ENCODE measurements around the gene JAK2.
"Not testable (repeated sequence)": the region's sequence is repeated elsewhere in the genome, so short reads cannot be mapped to it uniquely, and the experiment has no call there.

JAK2 gene

DNA sequence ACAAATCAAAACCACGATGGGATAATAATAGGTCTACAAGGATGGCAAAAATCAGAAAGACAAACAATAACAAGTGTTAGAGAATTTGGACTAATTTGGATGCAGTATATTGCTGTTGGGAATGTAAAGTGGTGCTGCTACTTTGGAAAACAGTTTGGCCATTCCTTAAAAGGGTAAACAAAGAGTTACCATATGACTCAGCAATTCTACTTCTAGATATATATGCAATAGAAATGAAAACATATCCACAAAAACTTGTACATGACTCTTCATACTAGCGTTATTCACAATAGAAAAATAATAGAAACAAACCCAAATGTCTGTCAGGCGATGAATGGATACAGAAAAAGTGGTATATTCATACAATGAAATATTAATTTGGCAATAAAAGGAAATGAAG is 58.3 kb downstream of the JAK2 start:
- peaks cover 0 to 5% of the 10 kb centered on the region in 2 donors for H3K4me1 ChIP-seq (ENCODE audit: control insufficient read depth in 1 of 2, insufficient read depth in 2 of 2, low read length in 2 of 2)
- no peak overlapping the region for H3K27ac ChIP-seq (ENCODE audit: low read length)
- H3K27me3 ChIP-seq (ENCODE audit: low read depth, low read length), result no peaks in the 10 kb centered on the region
- peaks cover 8 to 35% of the 10 kb centered on the region in 2 donors for H3K36me3 ChIP-seq (ENCODE audit: control insufficient read depth in 1 of 2, insufficient read depth in 2 of 2, low read length in 2 of 2)
- H3K9me3 ChIP-seq (ENCODE audit: control insufficient read depth in 1 of 2, low read length in 2 of 2), result peaks cover 0 to 4% of the 10 kb centered on the region in 2 donors
- peak overlapping the region in 1 of 2 donors; percentile 25 for H3K4me3 ChIP-seq (ENCODE audit: low read depth in 1 of 2, low read length in 2 of 2)

DNA sequence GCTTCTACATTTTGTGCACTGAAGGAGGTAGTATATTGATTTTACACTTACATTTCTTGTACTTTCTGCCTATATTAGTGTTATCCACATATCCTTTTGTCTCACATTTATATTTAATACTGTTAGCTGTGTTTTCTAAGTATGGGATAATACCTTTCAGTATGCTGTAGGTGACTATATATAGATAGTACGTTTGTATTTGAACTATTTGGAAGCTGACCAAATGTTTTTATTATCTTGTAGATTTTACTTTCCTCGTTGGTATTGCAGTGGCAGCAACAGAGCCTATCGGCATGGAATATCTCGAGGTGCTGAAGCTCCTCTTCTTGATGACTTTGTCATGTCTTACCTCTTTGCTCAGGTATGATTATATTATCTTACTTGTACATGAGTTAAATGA is 59.1 kb downstream of the JAK2 start:
- H3K4me1 ChIP-seq (ENCODE audit: control insufficient read depth in 1 of 2, insufficient read depth in 2 of 2, low read length in 2 of 2), result peaks cover 0 to 5% of the 10 kb centered on the region in 2 donors

DNA sequence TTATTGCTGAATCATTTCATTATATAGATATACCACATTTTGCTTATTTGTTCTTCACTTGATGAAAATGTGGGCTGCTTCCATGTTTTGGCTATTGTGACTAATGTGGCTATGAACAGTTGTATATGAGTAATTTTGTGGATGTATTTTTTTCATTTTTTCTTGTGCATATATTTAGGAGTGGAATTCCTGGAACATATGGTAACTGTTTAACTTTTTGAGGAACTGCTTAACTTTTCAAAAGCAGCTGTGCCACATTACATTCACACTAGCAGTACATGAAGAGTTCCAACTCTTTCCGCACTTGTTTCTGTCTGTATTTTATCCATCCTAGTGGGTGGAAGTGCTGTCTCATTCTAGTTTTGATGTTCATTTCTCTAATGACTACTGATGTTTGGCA is 67.8 kb downstream of the JAK2 start:
- Histone ChIP-seq H3K36me3 (ENCODE audit: control insufficient read depth in 1 of 2, insufficient read depth in 2 of 2, low read length in 2 of 2) (peaks cover 6 to 10% of the 10 kb centered on the region in 2 donors), H3K27ac (ENCODE audit: low read length) (no peak overlapping the region), H3K9me3 (ENCODE audit: control insufficient read depth in 1 of 2, low read length in 2 of 2) (no peaks in the 10 kb centered on the region), H3K4me3 (ENCODE audit: low read depth in 1 of 2, low read length in 2 of 2) (no peak overlapping the region), H3K4me1 (ENCODE audit: control insufficient read depth in 1 of 2, insufficient read depth in 2 of 2, low read length in 2 of 2) (peaks cover 0 to 7% of the 10 kb centered on the region in 2 donors), H3K27me3 (ENCODE audit: low read depth, low read length) (no peaks in the 10 kb centered on the region)

More for the DNA sequence above, 59.1 kb downstream of the JAK2 start:
- Histone ChIP-seq H3K36me3 (ENCODE audit: control insufficient read depth in 1 of 2, insufficient read depth in 2 of 2, low read length in 2 of 2) (peaks cover 8 to 35% of the 10 kb centered on the region in 2 donors), H3K4me3 (ENCODE audit: low read depth in 1 of 2, low read length in 2 of 2) (no peak overlapping the region), H3K27me3 (ENCODE audit: low read depth, low read length) (no peaks in the 10 kb centered on the region), H3K27ac (ENCODE audit: low read length) (no peak overlapping the region), H3K9me3 (ENCODE audit: control insufficient read depth in 1 of 2, low read length in 2 of 2) (peaks cover 0 to 4% of the 10 kb centered on the region in 2 donors)

DNA sequence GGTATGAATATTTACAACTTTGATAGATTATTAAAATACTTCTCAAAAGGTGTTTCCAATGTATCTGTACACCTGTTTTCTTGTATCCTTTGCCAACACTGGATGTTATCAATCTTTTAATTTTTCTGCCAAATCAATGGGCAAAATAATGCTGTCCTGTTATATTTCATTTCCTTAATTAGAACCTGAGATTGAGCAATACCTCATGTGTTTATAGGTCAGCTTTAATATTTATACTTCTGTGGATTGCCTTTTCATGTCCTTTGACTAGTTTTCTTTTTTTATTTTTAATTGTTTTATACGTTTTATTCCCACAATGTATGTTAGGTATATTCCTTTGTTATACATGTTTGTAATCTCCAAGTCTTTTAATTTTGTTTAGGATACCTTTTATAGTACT is 77.6 kb downstream of the JAK2 start:
- no peak overlapping the region for H3K27ac ChIP-seq (ENCODE audit: low read length)
- no peak overlapping the region for H3K4me3 ChIP-seq (ENCODE audit: low read depth in 1 of 2, low read length in 2 of 2)
- H3K36me3 ChIP-seq (ENCODE audit: control insufficient read depth in 1 of 2, insufficient read depth in 2 of 2, low read length in 2 of 2), result peaks cover 2 to 19% of the 10 kb centered on the region in 2 donors
- H3K4me1 ChIP-seq (ENCODE audit: control insufficient read depth in 1 of 2, insufficient read depth in 2 of 2, low read length in 2 of 2), result no peaks in the 10 kb centered on the region
- no peaks in the 10 kb centered on the region for H3K27me3 ChIP-seq (ENCODE audit: low read depth, low read length)
- H3K9me3 ChIP-seq (ENCODE audit: control insufficient read depth in 1 of 2, low read length in 2 of 2), result no peaks in the 10 kb centered on the region

DNA sequence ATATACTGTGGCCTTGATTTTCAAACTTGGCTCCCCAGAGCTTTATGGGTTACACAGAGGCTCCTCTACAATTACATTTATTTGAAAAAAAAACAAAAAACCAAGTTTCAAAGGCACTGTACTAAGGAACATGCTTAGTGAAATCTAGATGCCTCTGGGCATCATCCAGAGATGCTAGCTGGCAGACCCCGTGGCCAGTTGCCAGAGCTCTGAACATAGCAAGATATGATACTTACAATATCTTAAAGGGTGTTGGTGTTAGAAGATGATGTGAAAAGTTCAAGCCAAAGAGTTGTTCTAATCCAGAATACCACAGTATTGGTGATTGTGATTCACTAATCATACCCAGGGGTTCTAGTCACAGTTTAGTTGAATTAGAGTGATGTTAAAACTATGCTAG is 87.8 kb downstream of the JAK2 start:
- H3K4me1 ChIP-seq (ENCODE audit: control insufficient read depth in 1 of 2, insufficient read depth in 2 of 2, low read length in 2 of 2), result no peaks in the 10 kb centered on the region
- H3K36me3 ChIP-seq (ENCODE audit: control insufficient read depth in 1 of 2, insufficient read depth in 2 of 2, low read length in 2 of 2), result peaks cover 45 to 55% of the 10 kb centered on the region in 2 donors
- H3K27me3 ChIP-seq (ENCODE audit: low read depth, low read length), result no peaks in the 10 kb centered on the region
- H3K4me3 ChIP-seq (ENCODE audit: low read depth in 1 of 2, low read length in 2 of 2), result no peak overlapping the region
- no peaks in the 10 kb centered on the region for H3K9me3 ChIP-seq (ENCODE audit: control insufficient read depth in 1 of 2, low read length in 2 of 2)
- H3K27ac ChIP-seq (ENCODE audit: low read length), result no peak overlapping the region

DNA sequence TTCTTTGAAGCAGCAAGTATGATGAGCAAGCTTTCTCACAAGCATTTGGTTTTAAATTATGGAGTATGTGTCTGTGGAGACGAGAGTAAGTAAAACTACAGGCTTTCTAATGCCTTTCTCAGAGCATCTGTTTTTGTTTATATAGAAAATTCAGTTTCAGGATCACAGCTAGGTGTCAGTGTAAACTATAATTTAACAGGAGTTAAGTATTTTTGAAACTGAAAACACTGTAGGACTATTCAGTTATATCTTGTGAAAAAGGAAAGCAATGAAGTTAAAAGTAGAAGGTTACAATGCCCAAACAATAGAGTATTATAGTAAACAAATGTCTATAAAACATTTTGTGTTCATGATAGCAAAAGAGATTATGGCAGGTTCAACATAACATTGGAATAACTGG is 88.6 kb downstream of the JAK2 start:
- no peaks in the 10 kb centered on the region for H3K4me1 ChIP-seq (ENCODE audit: control insufficient read depth in 1 of 2, insufficient read depth in 2 of 2, low read length in 2 of 2)
- H3K4me3 ChIP-seq (ENCODE audit: low read depth in 1 of 2, low read length in 2 of 2), result no peak overlapping the region
- H3K27ac ChIP-seq (ENCODE audit: low read length), result no peak overlapping the region
- H3K9me3 ChIP-seq (ENCODE audit: control insufficient read depth in 1 of 2, low read length in 2 of 2), result no peaks in the 10 kb centered on the region
- peaks cover 45 to 55% of the 10 kb centered on the region in 2 donors for H3K36me3 ChIP-seq (ENCODE audit: control insufficient read depth in 1 of 2, insufficient read depth in 2 of 2, low read length in 2 of 2)
- no peaks in the 10 kb centered on the region for H3K27me3 ChIP-seq (ENCODE audit: low read depth, low read length)

DNA sequence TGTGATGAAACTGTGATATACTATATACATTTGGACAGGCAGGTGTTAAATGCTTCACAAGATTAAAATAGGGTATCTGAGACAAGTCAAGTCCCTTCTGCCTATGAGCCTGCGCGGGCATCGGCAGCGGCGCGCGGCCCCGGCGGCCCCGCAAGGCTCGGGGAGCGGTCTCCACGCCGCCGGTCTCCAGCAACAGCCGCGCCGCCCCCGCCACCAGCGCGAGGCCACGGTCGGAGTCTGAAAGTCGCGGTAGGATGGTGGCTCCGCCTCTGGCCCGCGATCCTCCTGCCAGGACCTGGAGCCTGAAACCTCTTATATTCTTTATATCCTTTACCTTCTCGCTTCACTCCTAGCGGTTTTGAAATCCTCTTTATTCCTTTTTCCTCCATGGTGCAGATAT is 100.9 kb downstream of the JAK2 start:
- H3K27ac ChIP-seq (ENCODE audit: low read length), result no peak overlapping the region
- no peak overlapping the region for H3K4me3 ChIP-seq (ENCODE audit: low read depth in 1 of 2, low read length in 2 of 2)
- no peaks in the 10 kb centered on the region for H3K9me3 ChIP-seq (ENCODE audit: control insufficient read depth in 1 of 2, low read length in 2 of 2)
- H3K27me3 ChIP-seq (ENCODE audit: low read depth, low read length), result no peaks in the 10 kb centered on the region
- no peaks in the 10 kb centered on the region for H3K4me1 ChIP-seq (ENCODE audit: control insufficient read depth in 1 of 2, insufficient read depth in 2 of 2, low read length in 2 of 2)
- H3K36me3 ChIP-seq (ENCODE audit: control insufficient read depth in 1 of 2, insufficient read depth in 2 of 2, low read length in 2 of 2), result peaks cover 41 to 48% of the 10 kb centered on the region in 2 donors

DNA sequence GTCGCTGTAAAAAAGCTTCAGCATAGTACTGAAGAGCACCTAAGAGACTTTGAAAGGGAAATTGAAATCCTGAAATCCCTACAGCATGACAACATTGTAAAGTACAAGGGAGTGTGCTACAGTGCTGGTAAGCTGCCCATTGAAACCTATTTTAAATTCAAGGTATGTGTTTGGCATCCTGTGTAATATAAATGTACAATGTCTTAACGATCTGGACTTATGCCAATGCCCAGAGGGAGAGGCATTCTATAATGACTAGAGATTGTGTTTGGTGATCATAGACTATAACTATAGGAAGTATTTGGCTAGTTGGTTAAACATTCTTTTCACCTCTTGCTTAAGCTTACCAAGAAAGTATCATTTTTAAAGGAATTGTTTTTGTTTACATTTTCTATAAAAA is 104.7 kb downstream of the JAK2 start:
- Histone ChIP-seq H3K27me3 (ENCODE audit: low read depth, low read length) (no peaks in the 10 kb centered on the region), H3K9me3 (ENCODE audit: control insufficient read depth in 1 of 2, low read length in 2 of 2) (no peaks in the 10 kb centered on the region), H3K27ac (ENCODE audit: low read length) (no peak overlapping the region)

DNA sequence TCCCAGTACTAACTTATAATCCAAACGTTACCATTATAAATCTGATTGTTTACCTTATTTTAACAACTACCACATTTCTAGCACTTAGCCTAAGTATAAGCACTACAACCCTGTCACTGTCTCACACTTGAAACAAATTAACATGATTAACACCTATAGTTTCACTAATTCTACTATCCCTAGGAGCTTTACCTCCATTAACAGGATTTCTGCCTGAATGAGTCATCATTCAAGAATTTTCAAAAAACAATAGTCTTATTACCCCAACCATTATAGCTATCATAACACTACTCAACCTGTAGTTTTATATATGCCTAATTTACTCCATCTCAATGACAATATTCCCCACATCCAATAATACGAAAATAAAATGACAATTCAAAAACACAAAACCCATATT is 110.7 kb downstream of the JAK2 start:
- no peaks in the 10 kb centered on the region for H3K36me3 ChIP-seq (ENCODE audit: control insufficient read depth in 1 of 2, insufficient read depth in 2 of 2, low read length in 2 of 2)
- no peak overlapping the region for H3K27ac ChIP-seq (ENCODE audit: low read length)
- no peaks in the 10 kb centered on the region for H3K9me3 ChIP-seq (ENCODE audit: control insufficient read depth in 1 of 2, low read length in 2 of 2)

More for the DNA sequence above, 104.7 kb downstream of the JAK2 start:
- Histone ChIP-seq H3K4me1 (ENCODE audit: control insufficient read depth in 1 of 2, insufficient read depth in 2 of 2, low read length in 2 of 2) (no peaks in the 10 kb centered on the region), H3K4me3 (ENCODE audit: low read depth in 1 of 2, low read length in 2 of 2) (no peak overlapping the region), H3K36me3 (ENCODE audit: control insufficient read depth in 1 of 2, insufficient read depth in 2 of 2, low read length in 2 of 2) (peaks cover 26 to 29% of the 10 kb centered on the region in 2 donors)

DNA sequence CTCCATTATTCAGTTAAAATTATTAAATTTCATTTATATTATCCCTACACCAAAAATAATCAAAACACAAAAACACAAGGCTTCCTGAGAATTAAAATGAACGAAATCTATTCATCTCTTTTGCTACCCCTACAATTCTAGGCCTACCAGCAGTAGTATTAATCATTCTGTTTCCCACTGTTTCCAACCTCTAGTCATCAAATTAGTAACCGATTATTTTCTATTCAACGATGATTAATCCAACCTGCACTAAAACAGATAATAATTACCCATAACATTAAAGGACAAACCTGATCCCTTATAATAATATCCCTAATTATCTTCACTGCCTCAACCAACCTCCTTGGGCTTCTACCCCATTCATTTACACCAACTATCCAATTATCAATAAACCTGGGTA is 114.4 kb downstream of the JAK2 start:
- Histone ChIP-seq H3K9me3 (ENCODE audit: control insufficient read depth in 1 of 2, low read length in 2 of 2) (no peaks in the 10 kb centered on the region), H3K4me3 (ENCODE audit: low read depth in 1 of 2, low read length in 2 of 2) (no peak overlapping the region), H3K4me1 (ENCODE audit: control insufficient read depth in 1 of 2, insufficient read depth in 2 of 2, low read length in 2 of 2) (no peaks in the 10 kb centered on the region), H3K27ac (ENCODE audit: low read length) (no peak overlapping the region), H3K36me3 (ENCODE audit: control insufficient read depth in 1 of 2, insufficient read depth in 2 of 2, low read length in 2 of 2) (no peaks in the 10 kb centered on the region), H3K27me3 (ENCODE audit: low read depth, low read length) (no peaks in the 10 kb centered on the region)

More for the DNA sequence above, 110.7 kb downstream of the JAK2 start:
- Histone ChIP-seq H3K27me3 (ENCODE audit: low read depth, low read length) (no peaks in the 10 kb centered on the region), H3K4me3 (ENCODE audit: low read depth in 1 of 2, low read length in 2 of 2) (no peak overlapping the region), H3K4me1 (ENCODE audit: control insufficient read depth in 1 of 2, insufficient read depth in 2 of 2, low read length in 2 of 2) (no peaks in the 10 kb centered on the region)

DNA sequence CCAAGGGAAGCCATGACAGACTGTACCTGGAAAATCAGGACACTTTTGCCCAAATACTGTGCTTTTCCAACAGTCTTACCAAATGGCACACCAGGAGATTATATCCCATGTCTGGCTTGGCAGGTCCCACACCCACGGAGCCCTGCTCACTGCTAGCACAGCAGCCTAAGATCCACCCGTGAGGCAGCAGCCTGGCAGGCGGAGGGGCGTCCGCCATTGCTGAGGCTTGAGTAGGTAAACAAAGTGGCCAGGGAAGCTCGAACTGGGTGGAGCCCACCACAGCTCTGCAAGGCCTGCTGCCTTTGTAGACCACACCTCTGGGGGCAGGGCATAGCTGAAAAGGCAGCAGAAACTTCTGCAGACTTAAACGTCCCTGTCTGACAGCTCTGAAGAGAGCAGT is 116.1 kb downstream of the JAK2 start:
- H3K4me1 ChIP-seq (ENCODE audit: control insufficient read depth in 1 of 2, insufficient read depth in 2 of 2, low read length in 2 of 2); H3K36me3 ChIP-seq (ENCODE audit: control insufficient read depth in 1 of 2, insufficient read depth in 2 of 2, low read length in 2 of 2); H3K9me3 ChIP-seq (ENCODE audit: control insufficient read depth in 1 of 2, low read length in 2 of 2); H3K4me3 ChIP-seq (ENCODE audit: low read depth in 1 of 2, low read length in 2 of 2); H3K27me3 ChIP-seq (ENCODE audit: low read depth, low read length); H3K27ac ChIP-seq (ENCODE audit: low read length): not testable (repeated sequence)

DNA sequence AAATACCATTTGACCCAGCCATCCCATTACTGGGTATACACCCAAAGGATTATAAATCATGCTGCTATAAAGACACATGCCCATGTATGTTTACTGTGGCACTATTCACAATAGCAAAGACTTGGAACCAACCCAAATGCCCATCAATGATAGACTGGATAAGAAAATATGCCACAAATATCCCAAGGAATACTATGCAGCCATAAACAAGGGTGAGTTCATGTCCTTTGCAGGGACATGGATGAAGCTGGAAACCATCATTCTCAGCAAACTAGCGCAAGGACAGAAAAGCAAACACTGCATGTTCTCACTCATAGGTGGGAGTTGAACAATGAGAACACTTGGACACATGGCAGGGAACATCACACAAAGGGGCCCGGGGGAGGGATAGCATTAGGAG is 121.4 kb downstream of the JAK2 start:
- H3K27me3 ChIP-seq (ENCODE audit: low read depth, low read length); H3K36me3 ChIP-seq (ENCODE audit: control insufficient read depth in 1 of 2, insufficient read depth in 2 of 2, low read length in 2 of 2); H3K27ac ChIP-seq (ENCODE audit: low read length): not testable (repeated sequence)

More for the DNA sequence above, 121.4 kb downstream of the JAK2 start:
- not testable (repeated sequence) for H3K4me3 ChIP-seq (ENCODE audit: low read depth in 1 of 2, low read length in 2 of 2); H3K4me1 ChIP-seq (ENCODE audit: control insufficient read depth in 1 of 2, insufficient read depth in 2 of 2, low read length in 2 of 2); H3K9me3 ChIP-seq (ENCODE audit: control insufficient read depth in 1 of 2, low read length in 2 of 2)

Data from muscle layer of duodenum (tissue), 2 donors.